ENCODE measurements around the gene TRAF3IP1.

The TRAF3IP1 gene

DNA sequence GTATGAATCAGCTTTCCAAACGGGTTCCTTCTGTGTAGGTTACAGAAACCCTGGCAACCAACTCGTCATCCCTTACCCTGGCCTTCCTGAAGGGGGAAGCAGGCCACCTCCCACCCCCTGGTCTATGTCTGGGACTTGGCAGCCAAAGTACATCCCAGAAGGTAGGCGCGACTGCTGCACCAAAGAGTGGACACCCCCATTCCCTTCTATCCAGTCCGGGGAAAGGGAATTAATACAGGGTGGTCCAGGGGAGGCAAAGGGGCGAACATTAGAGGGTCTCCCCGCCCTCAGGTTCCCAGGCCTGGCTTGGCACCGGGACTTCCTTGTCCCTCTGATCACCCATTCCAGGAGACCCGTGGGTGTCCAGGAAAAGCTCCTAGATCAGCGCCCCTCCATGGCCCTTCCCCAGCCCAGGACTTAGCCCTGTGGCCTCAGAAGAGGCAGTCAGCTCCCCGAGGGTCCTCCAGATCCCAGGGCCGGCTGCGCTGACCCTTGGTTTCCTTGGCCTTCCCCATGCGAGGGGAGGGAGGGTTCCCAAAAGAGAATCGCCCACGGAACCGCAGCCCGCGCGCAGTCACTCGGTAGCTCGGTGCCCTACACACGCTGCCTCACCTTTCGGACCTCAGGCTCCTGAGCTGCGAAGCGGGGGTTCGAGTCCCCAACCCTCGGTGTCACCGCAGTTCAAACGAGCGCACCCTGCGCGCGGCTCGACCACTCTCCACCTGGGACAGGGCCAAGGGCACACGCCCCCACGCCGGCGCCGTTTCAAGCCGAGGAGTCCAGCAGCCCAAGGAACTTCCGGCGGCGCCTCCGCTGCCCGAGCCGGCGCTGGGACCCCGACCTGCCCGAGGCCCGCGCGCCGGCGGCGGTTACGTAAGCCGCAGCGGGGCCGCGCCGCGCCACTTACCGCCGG is 32.3 kb upstream of the TRAF3IP1 start, which contains the start of gene PER2:
PER2 (minus strand) TSS at position 874 of the 913 bp plus-strand sequence. CDS start 10,674 bp downstream, outside the sequence.
- peak; percentile 45 for DNase-seq

DNA sequence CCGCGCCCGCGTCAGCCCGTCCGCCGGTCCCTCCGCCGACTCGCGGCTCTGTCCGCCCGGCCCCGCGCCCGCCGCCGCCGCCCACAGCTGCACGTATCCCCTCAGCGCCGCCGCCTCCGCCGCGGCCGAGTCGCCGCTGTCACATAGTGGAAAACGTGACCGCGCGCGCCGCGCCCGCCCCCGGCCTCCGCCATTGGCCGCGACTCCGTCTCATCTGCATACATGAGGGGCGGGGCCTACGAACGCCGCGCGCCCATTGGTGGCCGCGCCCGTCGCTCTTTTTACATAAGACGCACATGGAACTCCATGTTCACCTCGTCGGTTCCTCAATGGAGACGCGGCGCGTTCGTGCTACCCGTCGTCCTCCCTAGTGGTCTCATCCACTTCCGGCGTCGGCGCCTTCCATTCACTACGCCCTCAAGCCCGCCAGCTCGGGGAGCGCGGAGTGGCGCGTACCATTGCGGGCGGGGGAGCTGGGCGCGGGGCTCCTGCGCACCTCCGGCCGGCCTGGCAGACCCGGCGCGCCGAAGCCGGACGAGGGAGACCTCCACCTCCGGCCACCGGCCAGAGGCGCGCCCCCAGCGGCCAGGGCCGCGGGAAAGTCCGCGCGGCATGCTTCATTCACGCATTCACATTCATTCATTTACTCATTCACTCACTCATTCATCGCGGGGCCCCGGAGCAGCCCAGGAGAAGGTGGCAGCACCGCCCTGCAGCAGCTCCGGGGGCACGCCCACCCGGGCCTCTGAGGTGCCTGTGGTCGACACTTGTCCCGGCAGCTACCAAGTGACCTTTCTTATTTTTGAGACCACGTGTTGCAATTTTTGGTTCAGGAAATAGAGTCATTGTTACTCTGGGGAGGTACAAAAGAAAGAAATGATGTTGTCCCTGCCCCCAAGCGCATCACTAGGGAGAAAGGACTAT is 31.4 kb upstream of the TRAF3IP1 start:
- peak; percentile 96 to 97 for DNase-seq

GRCh38 chr2:238289574-238289973 is 30.7 kb upstream of the TRAF3IP1 start:
- peak in 1 of 2 experiments; percentile 7 for DNase-seq

DNA sequence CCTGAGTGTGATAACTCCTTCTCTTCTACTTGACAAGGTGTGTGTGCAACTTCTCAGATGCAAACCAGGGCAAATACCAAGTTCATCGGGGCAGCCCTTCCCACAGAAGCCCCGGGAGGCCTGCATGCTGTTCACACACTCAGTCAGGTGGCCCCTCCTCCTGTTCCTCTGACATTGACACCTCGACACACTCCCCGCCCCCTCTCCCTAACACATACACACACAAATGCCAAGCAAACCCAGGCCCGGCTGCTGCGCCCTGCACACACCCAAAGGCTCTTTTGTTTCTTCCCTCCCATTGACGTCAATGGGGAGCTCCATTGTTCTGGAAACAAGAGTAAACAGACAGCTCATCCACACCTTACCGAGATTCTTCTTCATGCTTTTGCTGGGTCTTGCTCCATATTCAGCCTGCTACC is 30.2 kb upstream of the TRAF3IP1 start:
- DNase-seq: peak in 1 of 2 experiments; percentile 19

- no peak for DNase-seq
These were observed 29.4 kb upstream of the TRAF3IP1 start for GRCh38 chr2:238290715-238291549.

GRCh38 chr2:238291550-238292281 is 28.6 kb upstream of the TRAF3IP1 start:
- DNase-seq: no peak

DNA sequence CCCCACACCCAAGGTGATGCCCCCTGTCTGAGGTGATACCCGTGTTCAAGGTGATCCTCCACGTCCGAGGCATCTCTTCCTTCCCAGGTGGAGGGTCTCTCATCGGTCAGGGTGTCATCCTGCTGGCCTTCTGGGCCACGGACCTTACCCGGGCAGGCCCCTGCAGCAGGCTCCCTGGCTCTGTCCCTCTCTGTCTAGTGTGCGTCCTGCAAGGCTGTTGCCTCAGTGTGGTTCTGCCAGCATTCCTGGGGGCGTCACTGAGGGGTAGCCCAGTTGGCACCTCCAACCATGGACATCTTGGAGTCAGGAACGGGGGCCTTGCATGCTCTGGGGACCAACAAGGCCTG is 26.3 kb upstream of the TRAF3IP1 start:
- DNase-seq: no peak

GRCh38 chr2:238294393-238295143 is 25.8 kb upstream of the TRAF3IP1 start:
- no peak for DNase-seq

- no peak for DNase-seq
These were observed 24.9 kb upstream of the TRAF3IP1 start for GRCh38 chr2:238295144-238296112.

DNA sequence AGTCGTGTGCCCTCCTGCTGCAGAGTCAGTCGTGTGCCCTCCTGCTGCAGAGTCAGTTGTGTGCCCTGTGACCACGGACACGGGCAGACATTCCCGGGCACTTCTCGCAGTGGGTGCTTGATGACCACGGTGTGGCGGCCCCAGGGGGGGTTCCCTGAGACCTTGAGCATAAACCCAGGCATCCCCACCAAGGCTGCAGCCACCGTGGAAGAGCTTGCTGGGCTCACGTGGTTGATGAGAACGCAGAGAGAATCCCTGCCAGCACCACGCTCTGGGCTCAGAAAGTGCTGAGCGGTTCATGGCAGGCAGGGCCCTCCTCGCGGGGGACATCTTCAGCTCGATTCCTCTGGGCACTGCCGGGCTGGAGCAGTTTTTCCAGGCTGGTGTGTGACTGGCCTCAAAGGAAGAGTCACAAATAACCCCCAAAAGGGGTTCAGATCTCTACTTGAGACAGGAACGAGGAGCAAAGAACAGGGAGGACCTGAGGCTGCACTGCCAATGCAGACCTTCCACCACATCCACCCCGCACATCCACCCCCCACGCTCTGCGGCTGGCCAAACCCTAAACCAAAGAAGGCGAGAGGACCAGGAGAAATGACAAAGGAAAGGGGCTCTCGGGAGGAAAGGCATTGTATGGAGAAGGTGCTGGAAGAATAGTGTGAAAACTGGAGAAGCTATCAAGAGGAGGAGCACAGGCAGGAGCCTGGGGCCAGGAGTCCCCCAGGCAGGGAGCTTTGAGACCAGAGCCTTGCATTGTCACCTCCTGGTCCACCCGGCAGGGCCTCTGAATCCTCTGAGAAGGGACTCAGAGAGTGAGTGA is 23.5 kb upstream of the TRAF3IP1 start:
- DNase-seq: no peak

DNA sequence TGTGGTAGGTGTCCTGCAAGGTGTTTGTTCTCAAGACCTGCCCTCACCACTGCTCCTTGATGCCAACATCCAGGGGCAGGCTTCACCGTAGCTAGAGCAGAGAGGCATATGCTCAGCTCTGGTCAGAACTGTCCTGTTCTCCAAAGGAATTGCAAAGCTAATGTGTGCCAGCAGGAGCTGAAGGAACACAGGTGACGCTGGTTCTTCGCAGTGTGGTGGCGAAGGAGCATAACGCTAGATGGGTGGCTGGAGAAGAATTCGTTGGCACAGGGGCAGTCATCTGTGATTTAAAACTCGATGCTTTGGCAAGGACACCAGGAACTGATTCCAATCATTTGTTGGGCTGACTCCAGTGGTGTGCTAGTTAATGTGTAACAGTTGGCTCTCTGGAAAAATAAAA is 20.5 kb upstream of the TRAF3IP1 start:
- DNase-seq: no peak

- no peak for DNase-seq
These were observed 18.2 kb upstream of the TRAF3IP1 start for GRCh38 chr2:238302087-238302486.

DNA sequence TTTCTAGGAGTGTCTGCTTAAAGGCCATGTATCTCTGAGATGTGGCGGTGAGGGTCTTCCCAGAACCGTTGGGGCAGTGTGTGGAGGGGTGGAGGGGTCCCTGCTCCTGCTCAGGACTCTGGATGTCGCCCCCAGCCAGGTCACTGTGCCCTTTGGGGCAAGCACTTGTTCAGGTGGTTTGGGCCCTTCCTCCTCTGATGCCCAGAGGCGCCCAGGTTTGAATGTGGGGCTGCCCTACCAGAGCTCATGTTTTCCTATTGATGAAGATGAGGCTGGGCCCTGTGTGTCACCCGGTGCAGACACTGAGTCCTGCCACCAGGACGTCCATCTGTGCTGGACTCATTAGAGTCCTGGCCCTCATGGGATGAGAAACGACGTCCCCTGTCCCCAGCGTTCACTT is 17.6 kb upstream of the TRAF3IP1 start:
- DNase-seq: no peak

DNA sequence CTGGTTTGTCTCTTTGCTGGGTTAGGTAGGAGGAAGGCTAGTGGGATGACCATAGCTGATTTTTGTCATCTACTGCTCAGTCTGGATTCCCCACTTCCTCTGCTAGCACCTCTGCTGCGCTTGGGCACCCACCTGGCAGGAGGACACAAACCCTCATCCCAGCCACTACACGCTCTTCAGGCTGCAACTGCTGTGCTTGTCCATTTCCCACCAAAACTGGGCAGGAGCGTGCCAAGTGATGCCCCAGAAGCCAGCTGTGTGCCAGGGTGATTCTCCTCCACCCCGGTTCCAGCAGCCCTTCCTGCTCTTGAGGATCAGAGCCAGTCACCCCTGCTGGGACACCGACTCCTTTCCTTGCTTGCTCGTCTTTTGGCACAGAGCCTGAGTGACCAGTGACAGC is 16.2 kb upstream of the TRAF3IP1 start:
- no peak for DNase-seq

- no peak for DNase-seq
These were observed 15.0 kb upstream of the TRAF3IP1 start for GRCh38 chr2:238305092-238305862.

DNA sequence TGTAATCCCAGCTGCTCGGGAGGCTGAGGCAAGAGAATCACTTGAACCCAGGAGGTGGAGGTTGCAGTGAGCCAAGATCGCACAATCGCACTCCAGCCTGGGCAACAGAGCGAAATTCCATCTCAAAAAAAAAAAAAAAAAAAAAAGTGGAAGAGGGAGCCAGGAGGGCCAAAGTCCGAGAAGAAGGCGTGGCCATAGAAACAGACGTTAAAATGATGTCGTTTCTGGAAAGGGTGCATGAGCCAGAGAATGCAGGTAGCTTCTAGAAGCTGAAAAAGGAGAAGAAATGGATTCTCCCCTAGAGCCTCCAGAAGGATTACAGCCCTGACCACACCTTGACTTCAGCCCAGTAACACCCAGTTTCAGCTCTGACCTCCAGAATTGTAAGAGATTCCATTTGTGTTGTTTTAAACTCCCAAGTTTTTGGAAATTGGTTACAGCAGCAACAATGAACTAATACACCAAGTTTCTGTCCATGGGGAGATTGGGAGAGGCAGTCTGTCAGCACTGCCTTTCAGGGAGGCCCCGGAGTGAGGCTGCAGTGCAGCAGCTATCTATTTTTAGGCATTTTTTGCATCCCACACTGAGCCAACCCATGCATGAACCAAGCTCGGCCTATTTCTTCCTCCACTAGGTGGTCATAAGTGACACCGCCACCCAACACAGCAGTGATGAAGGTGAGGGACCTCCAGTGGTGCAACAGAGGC is 14.2 kb upstream of the TRAF3IP1 start:
- DNase-seq: no peak

DNA sequence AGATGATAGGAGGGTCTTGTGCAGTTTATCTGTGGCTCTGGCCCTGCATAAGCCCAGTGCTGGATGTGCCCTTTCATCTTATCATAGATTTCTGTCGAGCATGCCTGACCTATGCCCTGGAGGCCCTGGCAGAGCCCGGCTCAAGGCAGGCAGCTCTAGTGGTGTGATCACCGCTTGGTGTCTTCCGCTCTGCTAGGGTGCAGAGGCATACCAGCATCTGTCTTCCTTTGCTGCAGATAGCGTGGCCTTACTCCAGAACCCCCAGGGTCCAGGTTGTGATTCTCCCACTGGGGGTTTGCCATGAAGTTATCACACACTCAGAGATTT is 13.7 kb upstream of the TRAF3IP1 start:
- no peak for DNase-seq

GRCh38 chr2:238308177-238308576 is 12.1 kb upstream of the TRAF3IP1 start:
- no peak for DNase-seq

All from activated CD4-positive, alpha-beta T cell treated with anti-CD3 and anti-CD28 coated beads, Interleukin-2, amount 50 U/mL, for 48 hours (primary cell).